ENCODE measurements around the gene ULBP2.
"Not testable (repeated sequence)": the region's sequence is repeated elsewhere in the genome, so short reads cannot be mapped to it uniquely, and the experiment has no call there.

Gene ULBP2

DNA sequence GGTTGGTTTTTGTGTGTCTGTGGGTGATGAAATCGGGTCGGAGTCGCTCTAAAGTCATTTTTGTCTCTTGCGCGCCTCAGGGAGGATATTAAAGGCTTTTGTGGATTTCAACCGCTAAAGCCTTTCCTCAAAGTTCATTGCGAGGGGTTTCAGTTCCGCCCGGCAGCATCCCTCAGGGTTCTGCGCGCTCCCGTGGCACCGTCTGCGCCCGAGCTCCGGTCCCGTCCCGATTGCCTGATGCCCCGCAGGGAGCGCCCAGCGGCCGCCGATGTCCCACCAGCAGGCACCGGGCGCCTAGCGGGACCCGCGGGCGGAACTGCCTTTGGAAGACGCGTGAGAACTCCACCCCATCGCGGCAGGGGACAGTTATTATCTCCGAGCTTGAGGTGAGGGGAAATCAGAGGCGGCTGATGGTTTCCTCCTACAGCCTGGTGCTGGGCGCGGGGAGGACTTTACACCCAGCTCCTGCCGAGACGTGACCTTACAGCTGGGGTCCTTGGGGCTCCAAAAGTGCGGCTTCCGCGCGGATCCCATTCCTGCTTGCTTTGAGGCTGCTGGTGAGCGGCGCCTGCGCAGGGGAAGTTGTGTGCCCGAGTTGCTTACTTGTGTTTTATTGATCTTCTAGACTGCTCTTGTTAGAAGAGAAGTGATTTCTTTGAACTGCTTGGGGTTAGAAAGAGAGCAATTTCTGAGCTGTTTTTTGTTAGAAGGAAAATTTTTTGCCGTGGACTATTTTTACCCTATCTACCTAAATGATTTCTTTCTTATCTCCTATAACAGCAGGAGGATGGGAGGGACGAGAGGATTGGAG, 49.1 kb downstream of the ULBP2 start:
- H3K27ac ChIP-seq: no peak overlapping the region
- TF ChIP-seq ZFX (IDR thresholded peaks at IDR 0.05; ENCODE audit: borderline replicate concordance): no peak
- no peak for TF ChIP-seq CTCF (IDR thresholded peaks at IDR 0.05)

DNA sequence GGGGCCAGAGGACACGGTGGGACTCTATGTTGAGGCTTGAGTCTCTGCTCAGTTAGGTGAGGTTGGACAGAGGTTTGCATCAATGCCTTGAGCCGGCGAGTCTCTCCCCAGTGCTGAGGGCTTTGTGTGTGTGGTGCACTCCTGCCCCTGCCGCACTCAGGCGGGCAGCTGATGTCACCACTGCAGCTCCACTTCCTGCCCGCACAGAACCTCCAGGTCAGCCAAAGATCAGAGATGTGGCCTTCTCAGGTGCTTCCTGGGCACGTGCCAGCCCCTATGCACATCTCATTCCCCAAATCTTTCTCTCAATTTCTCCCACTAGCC, 49.6 kb downstream of the ULBP2 start:
- not testable (repeated sequence) for H3K27ac ChIP-seq

DNA sequence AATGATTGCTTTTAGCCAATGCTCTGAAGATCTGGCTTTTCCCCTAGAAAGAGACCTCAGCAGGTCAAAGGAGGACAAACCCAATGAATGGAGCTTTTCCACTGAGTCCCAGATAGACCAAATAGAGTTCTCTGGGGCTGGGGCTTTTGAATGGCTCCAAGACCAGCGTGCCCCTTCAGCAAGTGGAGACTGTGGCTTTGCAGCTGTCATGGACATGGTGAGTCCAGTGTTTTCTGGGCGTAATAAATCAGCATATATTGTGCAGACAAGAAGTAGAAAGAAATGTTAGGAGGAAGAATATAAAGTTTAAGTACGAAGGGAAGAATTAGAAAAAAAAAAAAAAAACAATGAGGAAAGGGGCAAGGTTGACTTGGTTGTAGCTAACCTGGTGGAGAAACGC, 50.0 kb downstream of the ULBP2 start:
- TF ChIP-seq CTCF (IDR thresholded peaks at IDR 0.05) (no peak), ZFX (IDR thresholded peaks at IDR 0.05; ENCODE audit: borderline replicate concordance) (no peak)
- H3K27ac ChIP-seq: no peak overlapping the region

DNA sequence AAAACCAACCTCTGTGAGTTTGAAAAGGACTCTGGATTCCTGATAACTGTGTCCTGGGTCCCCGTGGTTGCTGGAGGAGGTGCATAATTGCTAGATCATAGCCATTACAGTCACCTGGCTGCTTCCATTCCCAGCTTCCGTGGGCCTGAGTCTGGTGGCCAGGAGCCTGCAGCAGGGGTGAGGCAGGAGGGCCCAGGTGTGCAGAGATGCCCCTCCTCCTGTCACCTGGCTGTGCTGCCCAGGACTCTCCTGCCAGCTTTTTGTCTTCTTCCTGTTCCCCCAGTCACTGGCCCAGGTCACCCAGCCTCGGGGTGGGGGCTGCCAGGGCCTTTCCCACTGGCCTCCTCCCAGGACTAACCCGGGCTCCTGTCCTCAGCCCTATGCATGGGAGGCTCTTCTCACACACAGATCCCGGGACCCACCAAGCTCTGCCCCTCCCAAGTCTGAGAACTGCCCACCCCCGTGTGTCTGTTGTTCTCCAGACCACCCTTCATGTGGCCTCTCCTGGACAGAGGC, 53.5 kb downstream of the ULBP2 start:
- no peak overlapping the region for H3K27ac ChIP-seq
- TF ChIP-seq CTCF (IDR thresholded peaks at IDR 0.05) (no peak), ZFX (IDR thresholded peaks at IDR 0.05; ENCODE audit: borderline replicate concordance) (no peak)

DNA sequence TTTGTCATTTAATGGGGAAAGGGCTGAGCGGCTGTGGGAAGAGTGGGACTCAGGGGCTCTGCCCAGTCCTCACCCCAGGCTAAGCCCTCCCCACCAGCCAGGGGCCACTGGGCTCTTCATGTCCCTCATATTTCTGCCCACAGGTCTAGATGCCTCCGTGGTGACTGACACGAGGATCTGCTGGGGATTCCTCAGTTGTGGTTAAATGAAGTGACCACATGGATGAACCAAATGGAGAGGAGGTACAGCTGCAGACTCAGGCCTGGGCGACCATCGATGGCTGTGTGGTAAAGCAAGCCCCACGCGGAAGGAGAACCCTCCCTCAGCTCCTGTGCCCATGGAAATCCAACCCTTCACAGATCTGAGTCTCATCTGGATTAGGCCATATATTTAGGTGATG, 54.2 kb downstream of the ULBP2 start:
- no peak overlapping the region for H3K27ac ChIP-seq
- no peak for TF ChIP-seq CTCF (IDR thresholded peaks at IDR 0.05)
- no peak for TF ChIP-seq ZFX (IDR thresholded peaks at IDR 0.05; ENCODE audit: borderline replicate concordance)
